Measurements from ENCODE around the gene BBS5.

Gene BBS5

DNA sequence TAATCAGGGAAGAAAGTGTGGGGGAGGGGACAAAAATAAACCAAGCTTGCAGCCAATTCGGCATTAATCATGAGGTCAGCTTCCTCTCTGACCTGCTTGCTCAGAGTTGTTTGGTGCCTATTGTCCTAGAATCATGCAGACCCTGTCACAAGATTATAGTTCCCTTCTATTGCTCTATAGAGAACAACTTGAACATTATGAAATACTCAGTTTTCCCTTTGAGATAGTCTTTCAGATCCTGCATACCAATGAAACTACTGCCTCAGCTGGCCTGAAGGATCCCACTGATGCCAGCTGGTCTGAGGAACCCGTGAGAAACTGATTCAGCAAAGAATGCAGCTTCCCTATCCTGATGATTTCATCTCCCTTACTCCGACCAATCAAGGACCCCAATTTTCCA, 955 bp upstream of the BBS5 start:
- Histone ChIP-seq H3K9me3 (ENCODE audit: low read depth, low read length) (no peaks in the 10 kb centered on the region), H3K4me3 (no peak overlapping the region), H3K27ac (no peak overlapping the region), H3K9ac (ENCODE audit: insufficient read length) (no peak overlapping the region), H3K36me3 (ENCODE audit: insufficient read depth, low read length) (no peaks in the 10 kb centered on the region)
- TF ChIP-seq POLR2AphosphoS5 (IDR thresholded peaks at IDR 0.05; ENCODE audit: borderline replicate concordance, low read depth, low read length) (no peak), FOXP2 (optimal IDR thresholded peaks at IDR 0.05; ENCODE audit: control extremely low read depth, extremely low read length, insufficient read depth) (no peak), EZH2 (IDR thresholded peaks at IDR 0.05) (no peak)
- DNase-seq (ENCODE audit: low read depth, low spot score): no peak

DNA sequence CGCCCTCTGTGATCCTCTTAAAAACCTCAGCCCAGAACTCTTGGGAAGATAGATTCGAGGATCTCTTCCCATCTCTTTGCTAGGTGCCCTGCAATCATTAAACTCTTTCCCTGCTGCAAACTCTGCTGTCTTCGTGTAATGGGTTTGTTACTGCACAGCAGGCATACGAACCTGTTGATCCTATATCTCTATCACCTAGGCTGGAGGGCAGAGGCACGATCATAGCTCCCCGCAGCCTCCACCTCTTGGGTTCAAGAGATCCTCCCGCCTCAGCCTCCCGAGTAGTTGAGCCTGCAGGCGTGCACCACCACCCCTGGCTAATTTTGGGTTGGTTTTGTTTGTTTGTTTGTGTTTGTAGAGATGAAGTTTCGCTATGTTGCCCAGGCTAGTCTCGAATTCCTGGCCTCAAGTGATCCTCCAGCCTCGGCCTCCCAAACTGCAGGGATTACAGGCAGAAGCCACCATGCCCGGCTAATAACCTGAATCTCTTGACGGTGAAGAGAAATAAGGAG, 493 bp upstream of the BBS5 start:
- peak overlapping the region; percentile 83 for H3K9ac ChIP-seq (ENCODE audit: insufficient read length)
- H3K9me3 ChIP-seq (ENCODE audit: low read depth, low read length): no peaks in the 10 kb centered on the region
- peak overlapping the region; percentile 90 for H3K4me3 ChIP-seq
- H3K36me3 ChIP-seq (ENCODE audit: insufficient read depth, low read length): no peaks in the 10 kb centered on the region; the same call in 1 of the 2 replicates
- no peak overlapping the region for H3K27ac ChIP-seq
- DNase-seq (ENCODE audit: low read depth, low spot score): no peak
- TF ChIP-seq EZH2 (IDR thresholded peaks at IDR 0.05) (no peak), POLR2AphosphoS5 (IDR thresholded peaks at IDR 0.05; ENCODE audit: borderline replicate concordance, low read depth, low read length) (no peak), FOXP2 (optimal IDR thresholded peaks at IDR 0.05; ENCODE audit: control extremely low read depth, extremely low read length, insufficient read depth) (no peak)

DNA sequence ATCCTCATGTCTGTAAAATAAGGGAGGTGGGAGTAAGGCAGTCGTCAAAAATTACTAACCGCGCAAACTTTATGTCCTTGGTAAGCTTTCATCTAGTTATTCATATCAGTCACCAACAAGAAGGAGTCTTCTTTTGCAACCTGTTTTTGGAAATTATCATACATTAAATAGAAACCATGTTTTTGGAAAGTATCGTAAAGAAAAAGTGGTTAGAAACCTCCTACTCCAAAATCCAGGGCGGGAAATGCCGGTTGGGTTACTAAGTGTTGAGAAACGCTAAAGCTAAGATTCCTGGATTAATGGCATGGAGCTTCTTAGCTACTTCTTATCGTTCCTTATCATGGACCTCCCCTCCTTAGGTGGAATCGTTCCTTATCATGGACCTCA, 778 bp downstream of the BBS5 start:
- no peak overlapping the region for H3K27ac ChIP-seq
- no peaks in the 10 kb centered on the region; the same call in 1 of the 2 replicates for H3K36me3 ChIP-seq (ENCODE audit: insufficient read depth, low read length)
- DNase-seq (ENCODE audit: low read depth, low spot score): no peak
- TF ChIP-seq POLR2AphosphoS5 (IDR thresholded peaks at IDR 0.05; ENCODE audit: borderline replicate concordance, low read depth, low read length): no peak
- no peak for TF ChIP-seq EZH2 (IDR thresholded peaks at IDR 0.05)
- no peak for TF ChIP-seq FOXP2 (optimal IDR thresholded peaks at IDR 0.05; ENCODE audit: control extremely low read depth, extremely low read length, insufficient read depth)
- peak overlapping the region; percentile 83 for H3K9ac ChIP-seq (ENCODE audit: insufficient read length)
- H3K4me3 ChIP-seq: peak overlapping the region; percentile 90
- no peaks in the 10 kb centered on the region for H3K9me3 ChIP-seq (ENCODE audit: low read depth, low read length)

DNA sequence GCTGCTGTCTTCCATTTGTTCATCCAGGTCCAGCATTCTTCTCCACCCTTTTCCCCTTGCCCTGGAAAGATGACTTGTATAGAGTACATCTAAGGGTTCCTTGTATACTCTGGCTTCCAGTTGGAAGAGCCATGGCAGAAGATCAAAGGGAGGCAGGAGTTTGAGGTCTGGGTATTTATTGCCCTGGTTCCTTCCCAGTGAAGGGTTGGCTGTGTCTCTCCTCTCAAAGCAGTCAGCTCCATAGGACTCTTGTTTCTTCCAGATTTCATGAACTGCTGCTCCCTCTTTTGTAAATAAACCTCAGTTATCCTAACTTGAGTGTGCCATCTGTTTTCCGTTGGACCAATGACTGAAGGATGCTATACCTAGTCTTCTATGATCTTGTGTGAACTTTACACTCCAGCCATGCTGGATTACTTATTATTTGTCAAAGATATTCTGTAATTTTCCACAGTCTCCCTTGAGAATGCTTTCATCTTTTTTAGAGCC, 6.4 kb downstream of the BBS5 start:
- DNase-seq (ENCODE audit: low read depth, low spot score): no peak
- no peak overlapping the region for H3K4me3 ChIP-seq
- TF ChIP-seq EZH2 (IDR thresholded peaks at IDR 0.05) (no peak), POLR2AphosphoS5 (IDR thresholded peaks at IDR 0.05; ENCODE audit: borderline replicate concordance, low read depth, low read length) (no peak), FOXP2 (optimal IDR thresholded peaks at IDR 0.05; ENCODE audit: control extremely low read depth, extremely low read length, insufficient read depth) (no peak)
- H3K27ac ChIP-seq: no peak overlapping the region
- peaks cover 11% of the 10 kb centered on the region for H3K36me3 ChIP-seq (ENCODE audit: insufficient read depth, low read length)
- H3K9ac ChIP-seq (ENCODE audit: insufficient read length): no peak overlapping the region
- H3K9me3 ChIP-seq (ENCODE audit: low read depth, low read length): no peaks in the 10 kb centered on the region

DNA sequence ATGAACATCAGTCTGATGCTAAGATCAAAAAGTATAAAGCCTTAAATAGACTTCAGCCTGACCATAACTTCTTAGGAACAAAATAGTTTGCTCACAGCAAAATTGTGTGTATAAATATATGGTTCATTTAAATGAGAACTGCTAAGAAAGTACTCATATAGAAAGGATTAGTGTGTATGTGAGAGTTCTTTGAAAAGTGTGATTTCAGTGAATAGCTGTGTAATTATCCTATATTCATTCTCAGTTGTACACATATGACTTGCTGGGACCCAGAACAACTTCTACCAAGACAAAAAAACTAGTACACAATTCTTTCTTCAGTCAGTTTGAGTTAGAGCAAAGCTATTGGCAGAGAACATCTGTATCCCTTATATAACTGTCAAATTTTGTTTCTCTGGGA, 7.2 kb downstream of the BBS5 start:
- Histone ChIP-seq H3K27ac (no peak overlapping the region), H3K9me3 (ENCODE audit: low read depth, low read length) (no peaks in the 10 kb centered on the region), H3K9ac (ENCODE audit: insufficient read length) (no peak overlapping the region), H3K36me3 (ENCODE audit: insufficient read depth, low read length) (peaks cover 14% of the 10 kb centered on the region), H3K4me3 (no peak overlapping the region)
- TF ChIP-seq EZH2 (IDR thresholded peaks at IDR 0.05): no peak
- no peak for DNase-seq (ENCODE audit: low read depth, low spot score)

DNA sequence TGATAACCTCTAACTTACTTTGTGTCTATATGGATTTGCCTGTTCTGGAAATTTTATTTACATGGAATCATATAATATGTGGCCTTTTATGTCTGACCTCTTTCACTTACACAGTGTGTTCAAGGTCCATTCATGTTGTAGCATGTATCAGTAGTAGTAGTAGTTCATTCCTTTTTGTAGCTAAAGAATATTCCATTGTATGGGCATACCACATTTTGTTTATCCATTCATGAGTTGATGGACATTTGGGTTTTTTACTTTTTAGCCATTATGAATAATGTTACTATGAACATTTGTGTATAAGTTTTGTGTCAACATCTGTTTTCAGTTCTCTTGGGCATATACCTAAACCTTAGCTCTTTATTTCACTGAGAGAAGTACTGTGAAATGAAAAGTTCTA, 11.5 kb downstream of the BBS5 start:
- no peak overlapping the region for H3K27ac ChIP-seq
- no peak for DNase-seq (ENCODE audit: low read depth, low spot score)
- H3K36me3 ChIP-seq (ENCODE audit: insufficient read depth, low read length): peaks cover 14% of the 10 kb centered on the region
- TF ChIP-seq POLR2AphosphoS5 (IDR thresholded peaks at IDR 0.05; ENCODE audit: borderline replicate concordance, low read depth, low read length): no peak
- TF ChIP-seq FOXP2 (optimal IDR thresholded peaks at IDR 0.05; ENCODE audit: control extremely low read depth, extremely low read length, insufficient read depth): no peak
- no peak for TF ChIP-seq EZH2 (IDR thresholded peaks at IDR 0.05)
- H3K9me3 ChIP-seq (ENCODE audit: low read depth, low read length): no peaks in the 10 kb centered on the region
- H3K9ac ChIP-seq (ENCODE audit: insufficient read length): no peak overlapping the region
- no peak overlapping the region for H3K4me3 ChIP-seq

DNA sequence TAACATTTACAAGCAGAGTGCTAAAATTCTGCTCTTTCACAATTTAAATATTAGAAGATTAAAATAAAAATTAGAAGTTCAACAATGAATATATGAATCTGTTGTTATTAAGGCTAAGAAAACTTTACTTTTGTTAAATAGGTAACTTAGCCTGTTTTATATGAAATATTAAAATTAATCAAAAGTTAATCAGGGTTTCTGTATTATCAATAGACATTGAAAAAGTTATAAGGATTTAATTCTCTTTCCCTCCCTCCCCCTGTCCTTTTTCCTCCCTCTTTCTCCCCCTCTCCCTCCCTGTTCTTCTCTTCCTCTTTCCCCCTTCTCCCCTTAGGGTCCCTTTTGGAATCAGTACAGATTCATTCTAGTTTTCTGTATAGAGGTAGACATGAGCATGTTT, 12.1 kb downstream of the BBS5 start:
- TF ChIP-seq POLR2AphosphoS5 (IDR thresholded peaks at IDR 0.05; ENCODE audit: borderline replicate concordance, low read depth, low read length): no peak
- TF ChIP-seq FOXP2 (optimal IDR thresholded peaks at IDR 0.05; ENCODE audit: control extremely low read depth, extremely low read length, insufficient read depth): no peak
- no peak for TF ChIP-seq EZH2 (IDR thresholded peaks at IDR 0.05)
- H3K9ac ChIP-seq (ENCODE audit: insufficient read length): no peak overlapping the region
- no peak overlapping the region for H3K27ac ChIP-seq
- H3K36me3 ChIP-seq (ENCODE audit: insufficient read depth, low read length): peaks cover 14% of the 10 kb centered on the region
- H3K4me3 ChIP-seq: no peak overlapping the region
- DNase-seq (ENCODE audit: low read depth, low spot score): no peak
- no peaks in the 10 kb centered on the region for H3K9me3 ChIP-seq (ENCODE audit: low read depth, low read length)

DNA sequence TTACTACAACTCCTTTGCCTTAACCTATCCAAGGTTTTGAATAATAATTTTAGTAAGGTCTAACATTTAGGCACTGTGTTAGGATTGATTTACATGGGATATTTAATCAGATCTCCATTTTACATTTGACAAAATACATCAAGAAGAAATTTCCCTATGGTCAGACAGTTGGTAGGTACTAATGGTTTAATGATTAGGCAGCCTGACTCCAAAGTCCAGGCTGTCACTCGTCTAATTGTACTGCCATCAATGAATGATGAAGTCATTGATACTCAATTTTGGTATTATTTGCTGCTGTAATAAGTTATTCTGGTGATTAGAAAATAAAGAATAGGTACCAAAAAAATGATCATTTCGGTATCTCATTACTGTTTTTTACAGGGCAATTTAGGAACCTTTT, 14.1 kb downstream of the BBS5 start:
- Histone ChIP-seq H3K9me3 (ENCODE audit: low read depth, low read length) (no peaks in the 10 kb centered on the region), H3K27ac (no peak overlapping the region), H3K9ac (ENCODE audit: insufficient read length) (no peak overlapping the region), H3K36me3 (ENCODE audit: insufficient read depth, low read length) (peaks cover 12% of the 10 kb centered on the region), H3K4me3 (no peak overlapping the region)
- no peak for DNase-seq (ENCODE audit: low read depth, low spot score)
- no peak for TF ChIP-seq EZH2 (IDR thresholded peaks at IDR 0.05)
- TF ChIP-seq FOXP2 (optimal IDR thresholded peaks at IDR 0.05; ENCODE audit: control extremely low read depth, extremely low read length, insufficient read depth): no peak
- TF ChIP-seq POLR2AphosphoS5 (IDR thresholded peaks at IDR 0.05; ENCODE audit: borderline replicate concordance, low read depth, low read length): no peak

DNA sequence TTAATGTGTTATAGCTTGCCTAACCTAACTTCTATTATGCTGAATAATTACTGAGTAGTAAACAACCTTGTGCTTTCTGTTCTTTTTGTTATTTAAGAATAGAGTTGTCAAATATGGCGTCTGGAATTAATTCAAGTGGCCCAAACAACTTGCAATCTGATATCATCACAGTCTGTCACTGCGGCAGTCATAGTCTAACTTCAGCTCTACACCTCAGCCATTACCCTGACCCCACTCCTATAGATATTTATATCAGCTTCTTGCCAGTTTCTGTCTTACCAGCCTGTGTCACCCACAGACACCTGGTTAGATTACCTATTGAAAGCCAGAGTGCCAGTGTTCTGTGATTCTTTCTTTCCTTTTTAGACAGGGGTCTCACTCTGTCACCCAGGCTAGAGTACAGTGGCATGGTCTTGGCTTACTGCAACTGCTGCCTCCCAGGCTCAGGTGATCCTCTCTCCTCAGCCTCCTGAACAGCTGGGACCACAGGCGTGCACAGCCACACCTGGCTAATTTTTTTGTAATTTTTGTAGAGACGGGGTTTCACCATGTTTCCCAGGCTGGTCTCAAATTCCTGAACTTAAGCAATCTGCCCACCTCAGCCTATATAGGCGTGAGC, 16.1 kb downstream of the BBS5 start:
- DNase-seq (ENCODE audit: low read depth, low spot score): no peak
- TF ChIP-seq EZH2 (IDR thresholded peaks at IDR 0.05): no peak
- no peak for TF ChIP-seq POLR2AphosphoS5 (IDR thresholded peaks at IDR 0.05; ENCODE audit: borderline replicate concordance, low read depth, low read length)
- no peak for TF ChIP-seq FOXP2 (optimal IDR thresholded peaks at IDR 0.05; ENCODE audit: control extremely low read depth, extremely low read length, insufficient read depth)
- no peak overlapping the region for H3K27ac ChIP-seq
- H3K36me3 ChIP-seq (ENCODE audit: insufficient read depth, low read length): peaks cover 5% of the 10 kb centered on the region
- no peaks in the 10 kb centered on the region for H3K9me3 ChIP-seq (ENCODE audit: low read depth, low read length)
- no peak overlapping the region for H3K9ac ChIP-seq (ENCODE audit: insufficient read length)
- H3K4me3 ChIP-seq: no peak overlapping the region

All from SK-N-MC (cell line).